Peyer's patch (tissue), 4 donors: ENCODE data around the gene ZNF70. TPM values are rescaled to one million over a fixed set of nuclear protein-coding genes. Genes with fewer than 3 reads are reported as not detected.

Experiments used
- DNase-seq, 3 donors: peaks; one replicate each; pipeline ENCODE4 v3.0.0-alpha.2; 2017 to 2019
- H3K27ac ChIP-seq, 4 donors: fragments of 200-600 bp; sonication (generic); one replicate each; pipeline ENCODE4 v1.5.1; 2016 to 2019
- H3K27me3 ChIP-seq, 2 donors: fragments of 200-600 bp; sonication (generic); one replicate each; pipeline ENCODE4 v1.5.1; 2019
- H3K36me3 ChIP-seq, 3 donors: fragments of 200-600 bp; sonication (generic); one replicate each; pipeline ENCODE4 v1.5.1; 2016 to 2019
- H3K4me1 ChIP-seq, 4 donors: fragments of 200-600 bp; sonication (generic); one replicate each; pipeline ENCODE4 v1.5.1; 2016 to 2019
- H3K4me3 ChIP-seq, 4 donors: fragments of 200-600 bp; sonication (generic); 1 replicate in 3 of 4; 2 replicates in 1 of 4; pipeline ENCODE4 v1.5.1; 2016 to 2019; ENCODE audit warnings: mild to moderate bottlenecking in 1 of 4
- H3K9me3 ChIP-seq, 4 donors: fragments of 200-600 bp; sonication (generic); one replicate each; pipeline ENCODE4 v1.5.1; 2016 to 2019; ENCODE audit warnings: mild to moderate bottlenecking in 1 of 4
- POLR2A ChIP-seq, 2 donors: fragments of 450-650 bp; IDR thresholded peaks; one replicate each; pipeline ENCODE4 v1.5.1; 2017; ENCODE audit warnings: antibody characterized with exemption in 2 of 2, mild to moderate bottlenecking in 2 of 2, moderate library complexity in 2 of 2
- total RNA-seq, 4 donors: library from RNA; depleted of rRNA; stranded (reverse); fragments of >200 nt; gene quantifications; one replicate each; pipeline ENCODE4 v1.1.0, GENCODE V29; 2016
- TF ChIP-seq, protein P1 (sequence below), 6 experiments: fragments of 450-650 bp in 4 of 6; fragments of 200-600 bp in 2 of 6; sonication (generic) in 1 of 6; IDR thresholded peaks; one replicate each; pipeline ENCODE4 v1.5.1; 2017 to 2019; ENCODE audit warnings: antibody characterized with exemption in 6 of 6, mild to moderate bottlenecking in 3 of 6, moderate library complexity in 1 of 6

Gene ZNF70
- total RNA-seq, 4 donors from 2014 or later = 2.5 to 25.6 (median 6.2) TPM

DNA sequence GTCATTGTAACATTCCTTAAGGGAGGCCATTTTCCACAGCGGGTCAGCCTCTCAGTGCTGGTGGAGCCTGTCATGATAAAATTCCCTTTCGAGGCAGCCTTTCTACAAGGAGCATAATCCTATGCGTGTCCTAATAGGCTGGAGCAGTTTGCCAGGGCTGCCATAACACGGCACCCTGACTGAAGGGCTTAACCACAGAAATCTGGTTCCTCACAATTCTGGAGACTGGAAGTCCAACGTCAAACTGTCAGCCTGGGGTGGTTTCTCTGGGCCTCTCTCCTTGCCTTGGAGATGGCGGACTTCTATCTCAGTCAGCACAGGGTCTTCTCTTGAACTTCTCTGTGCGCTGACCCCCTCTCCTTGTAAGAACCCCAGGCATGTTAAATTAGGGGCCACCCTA, 61.5 kb downstream of the ZNF70 start:
- peaks cover 0 to 30% (median 0%) of the 10 kb centered on the region in 3 donors for H3K36me3 ChIP-seq
- no peaks in the 10 kb centered on the region for H3K9me3 ChIP-seq
- no peak for TF ChIP-seq POLR2A (IDR thresholded peaks at IDR 0.05)
- TF ChIP-seq, protein P1, sequence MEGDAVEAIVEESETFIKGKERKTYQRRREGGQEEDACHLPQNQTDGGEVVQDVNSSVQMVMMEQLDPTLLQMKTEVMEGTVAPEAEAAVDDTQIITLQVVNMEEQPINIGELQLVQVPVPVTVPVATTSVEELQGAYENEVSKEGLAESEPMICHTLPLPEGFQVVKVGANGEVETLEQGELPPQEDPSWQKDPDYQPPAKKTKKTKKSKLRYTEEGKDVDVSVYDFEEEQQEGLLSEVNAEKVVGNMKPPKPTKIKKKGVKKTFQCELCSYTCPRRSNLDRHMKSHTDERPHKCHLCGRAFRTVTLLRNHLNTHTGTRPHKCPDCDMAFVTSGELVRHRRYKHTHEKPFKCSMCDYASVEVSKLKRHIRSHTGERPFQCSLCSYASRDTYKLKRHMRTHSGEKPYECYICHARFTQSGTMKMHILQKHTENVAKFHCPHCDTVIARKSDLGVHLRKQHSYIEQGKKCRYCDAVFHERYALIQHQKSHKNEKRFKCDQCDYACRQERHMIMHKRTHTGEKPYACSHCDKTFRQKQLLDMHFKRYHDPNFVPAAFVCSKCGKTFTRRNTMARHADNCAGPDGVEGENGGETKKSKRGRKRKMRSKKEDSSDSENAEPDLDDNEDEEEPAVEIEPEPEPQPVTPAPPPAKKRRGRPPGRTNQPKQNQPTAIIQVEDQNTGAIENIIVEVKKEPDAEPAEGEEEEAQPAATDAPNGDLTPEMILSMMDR (IDR thresholded peaks at IDR 0.05) = no peak
- H3K27ac ChIP-seq = no peak overlapping the region
- H3K27me3 ChIP-seq = no peaks in the 10 kb centered on the region
- H3K4me1 ChIP-seq = no peaks in the 10 kb centered on the region
- no peak overlapping the region for H3K4me3 ChIP-seq
- no peak for DNase-seq

Other genes starting within 250 kb of the ZNF70 start
- gene IGLL1, start 170.8 kb downstream of the ZNF70 start, total RNA-seq = not detected
- 1 to 10 TPM in 1 of 4 donors, under 1 TPM in 1, not detected in 2; 0.67 to 1.1 TPM for gene DRICH1, start 118.8 kb downstream of the ZNF70 start, total RNA-seq
- gene RGL4, start 60.1 kb downstream of the ZNF70 start, total RNA-seq = not detected
- gene VPREB3, start 3.3 kb upstream of the ZNF70 start, total RNA-seq = 10 to 100 TPM in 1 of 4 donors, not detected in 3; 29.7 TPM
- not detected for gene C22orf15, start 11.9 kb upstream of the ZNF70 start, total RNA-seq
- gene CHCHD10, start 16.9 kb upstream of the ZNF70 start, total RNA-seq = 100 to 1,000 TPM; 112 to 219 (median 142) TPM
- 10 to 100 TPM in 3 of 4 donors, 1 to 10 TPM in 1; 2.9 to 19.5 (median 13.7) TPM for gene MMP11, start 21.7 kb upstream of the ZNF70 start, total RNA-seq
- 10 to 100 TPM; 45.7 to 94.9 (median 77.0) TPM for gene SMARCB1, start 35.9 kb upstream of the ZNF70 start, total RNA-seq
- gene DERL3, start 87.9 kb upstream of the ZNF70 start, total RNA-seq = 10 to 100 TPM in 1 of 4 donors, 1 to 10 TPM in 3; 1.1 to 17.3 (median 3.4) TPM
- 10 to 100 TPM in 3 of 4 donors, 1 to 10 TPM in 1; 8.3 to 16.0 (median 14.8) TPM for gene SLC2A11, start 106.8 kb upstream of the ZNF70 start, total RNA-seq
- 100 to 1,000 TPM in 3 of 4 donors, 10 to 100 TPM in 1; 97.9 to 206 (median 151) TPM for gene MIF, start 143.3 kb upstream of the ZNF70 start, total RNA-seq
- gene GSTT2B, start 210.1 kb upstream of the ZNF70 start, total RNA-seq = 1 to 10 TPM in 2 of 4 donors, not detected in 2; 1.2 to 3.3 TPM
- gene DDTL, start 215.8 kb upstream of the ZNF70 start, total RNA-seq = 1 to 10 TPM in 2 of 4 donors, under 1 TPM in 1, not detected in 1; 0.67 to 9.9 (median 6.3) TPM
- gene DDT, start 223.3 kb upstream of the ZNF70 start, total RNA-seq = 100 to 1,000 TPM; 225 to 338 (median 285) TPM
- not detected for gene GSTT2, start 229.0 kb upstream of the ZNF70 start, total RNA-seq